HepG2 (cell line): ENCODE measurements around the gene TELO2.

Experiments
- ATF3 ChIP-seq: sonication (generic); formaldehyde crosslinking; IDR thresholded peaks from 2 replicates; pipeline ENCODE4 v1.4.0; 2020; ENCODE audit warnings: missing genetic modification reagents
- BHLHE40 ChIP-seq: IDR thresholded peaks from 2 replicates; pipeline ENCODE4 v1.6.1; 2011; ENCODE audit warnings: low read length, improper control_type of control experiment
- CCAR2 ChIP-seq: fragments of 200-400 bp; formaldehyde crosslinking; optimal IDR thresholded peaks from 2 replicates; pipeline ENCODE3; 2018; ENCODE audit warnings: low read depth, mild to moderate bottlenecking, low read length, moderate library complexity
- CEBPB ChIP-seq: IDR thresholded peaks from 2 replicates; pipeline ENCODE4 v1.6.1; 2011; ENCODE audit warnings: low read depth, low read length, improper control_type of control experiment, borderline replicate concordance
- CTCF ChIP-seq: sonication (generic); formaldehyde crosslinking; IDR thresholded peaks from 2 replicates; pipeline ENCODE4 v1.5.0; 2020; ENCODE audit warnings: mild to moderate bottlenecking, missing genetic modification reagents, moderate library complexity
- JUND ChIP-seq: sonication (generic); formaldehyde crosslinking; IDR thresholded peaks from 2 replicates; pipeline ENCODE4 v1.8.0; 2022; ENCODE audit warnings: mild to moderate bottlenecking, missing genetic modification reagents
- NFIC ChIP-seq: IDR thresholded peaks from 2 replicates; pipeline ENCODE4 v1.6.1; 2012; ENCODE audit warnings: mild to moderate bottlenecking, low read length, inconsistent platforms
- POLR2A ChIP-seq, 2 experiments: IDR thresholded peaks; 2 replicates each; pipeline ENCODE4 v1.6.1; 2011; ENCODE audit warnings: low read depth in 2 of 2, low read length in 2 of 2, mild to moderate bottlenecking in 1 of 2, moderate library complexity in 1 of 2; ENCODE audit not compliant: insufficient read depth in 1 of 2
- TCF12 ChIP-seq, 2 experiments: fragments of 450-650 bp in 1 of 2; sonication (generic) in 1 of 2; formaldehyde crosslinking in 1 of 2; IDR thresholded peaks; 2 replicates each; pipeline versions ENCODE4 v1.6.1 to v1.8.0; 2017 to 2022; ENCODE audit warnings: antibody characterized with exemption in 1 of 2, mild to moderate bottlenecking in 1 of 2, missing genetic modification reagents in 1 of 2, moderate library complexity in 1 of 2
- ZBTB43 ChIP-seq: sonication (generic); formaldehyde crosslinking; conservative IDR thresholded peaks from 2 replicates; pipeline ENCODE4 v1.4.0; 2020; ENCODE audit warnings: missing genetic modification reagents
- ZBTB7A ChIP-seq: sonication (generic); formaldehyde crosslinking; IDR thresholded peaks from 2 replicates; pipeline ENCODE4 v1.8.0; 2022; ENCODE audit warnings: mild to moderate bottlenecking, missing genetic modification reagents
- ZFP37 ChIP-seq: sonication (generic); formaldehyde crosslinking; IDR thresholded peaks from 2 replicates; pipeline ENCODE4 v1.4.0; 2020; ENCODE audit warnings: missing genetic modification reagents, borderline replicate concordance
- ZNF710 ChIP-seq: sonication (generic); formaldehyde crosslinking; IDR thresholded peaks from 2 replicates; pipeline ENCODE4 v1.5.0; 2020; ENCODE audit warnings: mild to moderate bottlenecking, missing genetic modification reagents, borderline replicate concordance
- ZSCAN25 ChIP-seq: sonication (generic); formaldehyde crosslinking; IDR thresholded peaks from 2 replicates; pipeline ENCODE4 v1.8.0; 2022; ENCODE audit warnings: mild to moderate bottlenecking, missing genetic modification reagents

GRCh38 chr16:1456951-1457350 is 36.2 kb upstream of the TELO2 start:
- TF ChIP-seq NFIC, result no peak
- TF ChIP-seq JUND, result no peak
- no peak for TF ChIP-seq TCF12 (IDR thresholded peaks at IDR 0.05)
- TF ChIP-seq TCF12 (CRISPR knock-in tag; IDR thresholded peaks at IDR 0.05), result no peak
- no peak for TF ChIP-seq ZBTB43 (CRISPR knock-in tag)
- no peak for TF ChIP-seq ZSCAN25 (CRISPR knock-in tag)
- TF ChIP-seq ZBTB7A (CRISPR knock-in tag), result no peak
- TF ChIP-seq POLR2A (IDR thresholded peaks at IDR 0.05; ENCODE audit: insufficient read depth in 1 of 2, low read depth in 2 of 2, low read length in 2 of 2), result no peak
- TF ChIP-seq ATF3 (CRISPR knock-in tag), result no peak
- TF ChIP-seq CEBPB, result no peak
- no peak for TF ChIP-seq CCAR2
- no peak for TF ChIP-seq BHLHE40
- TF ChIP-seq CTCF, result no peak
- TF ChIP-seq ZNF710 (CRISPR knock-in tag), result no peak
- no peak for TF ChIP-seq ZFP37 (CRISPR knock-in tag)
